ENCODE data around the gene MPG.

Gene MPG

DNA sequence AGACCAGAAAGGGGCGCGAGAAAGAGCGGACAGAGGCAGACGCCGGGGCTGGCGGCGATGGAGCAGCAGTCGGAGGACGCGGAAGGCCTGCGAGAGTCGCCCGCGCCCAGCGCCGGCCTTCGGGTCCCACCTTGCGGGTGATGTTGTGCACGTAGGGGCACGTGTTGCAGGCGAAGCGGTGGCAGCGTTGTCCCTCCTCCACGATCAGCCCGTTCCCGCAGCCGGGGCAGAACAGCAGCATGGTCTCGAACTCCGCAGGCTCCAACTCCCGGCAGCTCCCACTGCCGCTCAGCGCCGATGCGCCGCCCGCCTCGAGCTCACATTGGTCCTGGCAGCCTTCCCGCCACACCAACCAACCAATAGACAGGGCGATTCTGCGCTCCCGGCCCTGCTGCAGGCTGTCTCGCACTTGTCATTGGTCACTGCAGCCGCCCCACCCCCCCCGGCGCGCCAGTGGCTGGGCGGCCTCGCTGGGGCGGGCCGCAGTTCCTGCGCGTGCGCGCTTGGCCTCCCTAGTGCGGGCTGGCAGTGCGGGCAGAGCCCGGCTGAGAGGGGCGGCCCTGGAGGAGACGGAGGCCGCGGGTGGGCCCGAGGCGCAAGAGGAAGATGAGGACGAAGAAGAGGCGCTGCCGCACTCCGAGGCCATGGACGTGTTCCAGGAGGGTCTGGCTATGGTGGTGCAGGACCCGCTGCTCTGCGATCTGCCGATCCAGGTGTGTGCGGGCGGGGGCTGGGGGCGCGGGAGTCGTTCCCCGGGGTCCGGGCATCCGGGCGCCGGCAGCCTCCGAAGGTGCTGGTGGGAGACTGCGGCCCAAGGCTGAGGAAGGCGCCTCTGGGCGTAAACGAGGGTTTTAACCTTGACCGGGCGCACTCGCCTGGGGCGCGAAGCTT lies 24.4 kb upstream of the MPG start, which contains the start of the genes POLR3K and SNRNP25:
POLR3K (minus strand) TSS at position 263 of the 891 bp plus-strand sequence; CDS start at position 241, 22 bp downstream.
SNRNP25 (plus strand) TSS at position 483 of the 891 bp plus-strand sequence; CDS start at position 672, 189 bp downstream.
- Histone ChIP-seq H3K4me2 (ENCODE audit: low read length) (peak within 1 kb of the TSS; percentile 91), H3K4me3 (ENCODE audit: low read depth, low read length) (peak within 1 kb of the TSS; percentile 84), H3K4ac (ENCODE audit: low read depth, low read length) (peak within 1 kb of the TSS; percentile 43), H2BK5ac (ENCODE audit: low read depth, low read length, poor library complexity) (peak within 1 kb of the TSS; percentile 57), H4K8ac (ENCODE audit: low read depth, low read length) (peak within 1 kb of the TSS; percentile 97), H2AK5ac (ENCODE audit: low read length) (no peak within 1 kb of the TSS), H3K4me1 (ENCODE audit: control insufficient read depth in 1 of 2, insufficient read depth in 2 of 2, low read length in 2 of 2) (peaks cover 3 to 6% of the 10 kb centered on the region in 2 experiments), H3K23ac (ENCODE audit: low read length) (no peak within 1 kb of the TSS), H2AFZ (ENCODE audit: insufficient read depth, low read length, poor library complexity) (peak within 1 kb of the TSS; percentile 96), H4K91ac (ENCODE audit: low read depth, low read length) (peak within 1 kb of the TSS; percentile 74), H2BK120ac (ENCODE audit: insufficient read depth, low read length, poor library complexity) (peak within 1 kb of the TSS; percentile 47), H2BK12ac (ENCODE audit: low read length) (no peak within 1 kb of the TSS), H3K9me3 (ENCODE audit: insufficient read depth, low read depth, low read length) (no peaks in the 10 kb centered on the region), H3K14ac (ENCODE audit: low read length) (peak within 1 kb of the TSS; percentile 94), H3K18ac (ENCODE audit: low read length) (peak within 1 kb of the TSS; percentile 55), H3K9ac (ENCODE audit: low read length) (peak within 1 kb of the TSS; percentile 67), H3K36me3 (ENCODE audit: control insufficient read depth in 1 of 2, insufficient read depth in 2 of 2, low read length in 2 of 2) (peaks cover 41% of the 10 kb centered on the region in 2 experiments), H4K12ac (ENCODE audit: low read depth, low read length) (peak within 1 kb of the TSS; percentile 92), H3K27me3 (ENCODE audit: insufficient read depth, low read length) (no peaks in the 10 kb centered on the region), H3K27ac (ENCODE audit: low read depth, low read length) (peak within 1 kb of the TSS; percentile 31), H3K79me1 (ENCODE audit: low read length) (peaks cover 8% of the 10 kb centered on the region), H3K79me2 (ENCODE audit: control insufficient read depth, insufficient read depth, low read length, poor library complexity) (peaks cover 3% of the 10 kb centered on the region)
- no CpG with 5 or more reads among the region's 91 CpGs for WGBS (ENCODE audit: extremely low coverage, insufficient coverage, insufficient read length)
- DNase-seq, result peak; percentile 98

- Histone ChIP-seq H4K8ac (ENCODE audit: low read depth, low read length) (peak overlapping the region; percentile 97), H3K36me3 (ENCODE audit: control insufficient read depth in 1 of 2, insufficient read depth in 2 of 2, low read length in 2 of 2) (peaks cover 47% of the 10 kb centered on the region in 2 experiments), H2BK12ac (ENCODE audit: low read length) (no peak overlapping the region), H4K91ac (ENCODE audit: low read depth, low read length) (peak overlapping the region; percentile 74), H3K9ac (ENCODE audit: low read length) (peak overlapping the region; percentile 67), H3K79me2 (ENCODE audit: control insufficient read depth, insufficient read depth, low read length, poor library complexity) (peaks cover 3% of the 10 kb centered on the region), H4K12ac (ENCODE audit: low read depth, low read length) (peak overlapping the region; percentile 92), H3K9me3 (ENCODE audit: insufficient read depth, low read depth, low read length) (no peaks in the 10 kb centered on the region), H3K4me1 (ENCODE audit: control insufficient read depth in 1 of 2, insufficient read depth in 2 of 2, low read length in 2 of 2) (peaks cover 3 to 6% of the 10 kb centered on the region in 2 experiments), H3K27me3 (ENCODE audit: insufficient read depth, low read length) (no peaks in the 10 kb centered on the region), H3K23ac (ENCODE audit: low read length) (no peak overlapping the region), H3K79me1 (ENCODE audit: low read length) (peaks cover 8% of the 10 kb centered on the region), H3K4ac (ENCODE audit: low read depth, low read length) (peak overlapping the region; percentile 43), H3K4me3 (ENCODE audit: low read depth, low read length) (peak overlapping the region; percentile 78), H2BK5ac (ENCODE audit: low read depth, low read length, poor library complexity) (peak overlapping the region; percentile 57), H2AK5ac (ENCODE audit: low read length) (no peak overlapping the region), H2AFZ (ENCODE audit: insufficient read depth, low read length, poor library complexity) (peak overlapping the region; percentile 96), H3K18ac (ENCODE audit: low read length) (peak overlapping the region; percentile 55), H3K14ac (ENCODE audit: low read length) (peak overlapping the region; percentile 94), H3K4me2 (ENCODE audit: low read length) (peak overlapping the region; percentile 91), H3K27ac (ENCODE audit: low read depth, low read length) (peak overlapping the region; percentile 14), H2BK120ac (ENCODE audit: insufficient read depth, low read length, poor library complexity) (peak overlapping the region; percentile 47)
- no CpG with 5 or more reads among the region's 12 CpGs for WGBS (ENCODE audit: extremely low coverage, insufficient coverage, insufficient read length)
- DNase-seq, result no peak
These were observed 23.8 kb upstream of the MPG start for GRCh38 chr16:54237-54581.

DNA sequence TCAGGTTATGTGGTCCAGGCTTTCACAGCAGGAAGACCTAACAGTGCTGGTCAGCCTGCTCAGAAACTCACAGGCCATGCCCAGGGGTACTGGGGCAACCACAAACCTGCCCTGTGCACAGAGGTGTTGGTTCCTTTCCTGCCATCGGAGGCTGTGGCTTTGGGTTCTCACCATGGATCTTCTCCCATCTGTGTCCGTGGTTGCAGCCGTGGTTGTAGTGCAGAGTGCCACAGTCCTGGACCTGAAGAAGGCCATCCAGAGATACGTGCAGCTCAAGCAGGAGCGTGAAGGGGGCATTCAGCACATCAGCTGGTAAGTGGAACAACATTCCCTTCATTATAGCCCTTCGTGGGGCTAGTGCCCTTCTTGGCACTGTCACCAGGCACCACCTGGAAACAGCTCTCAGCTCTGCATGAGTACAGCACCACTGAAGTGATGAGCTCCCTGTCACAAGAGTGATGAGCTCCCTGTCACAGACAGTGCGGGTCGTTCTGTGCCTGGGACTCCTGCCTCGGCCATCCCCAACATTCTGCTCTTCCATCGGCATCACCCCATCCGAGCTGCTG lies 22.4 kb upstream of the MPG start:
- no peak overlapping the region for H3K18ac ChIP-seq (ENCODE audit: low read length)
- peaks cover 3% of the 10 kb centered on the region for H3K79me2 ChIP-seq (ENCODE audit: control insufficient read depth, insufficient read depth, low read length, poor library complexity)
- no peak overlapping the region for H4K12ac ChIP-seq (ENCODE audit: low read depth, low read length)
- no peak overlapping the region for H3K4me3 ChIP-seq (ENCODE audit: low read depth, low read length)
- H3K14ac ChIP-seq (ENCODE audit: low read length), result no peak overlapping the region
- H3K36me3 ChIP-seq (ENCODE audit: control insufficient read depth in 1 of 2, insufficient read depth in 2 of 2, low read length in 2 of 2), result peaks cover 55 to 60% of the 10 kb centered on the region in 2 experiments
- H3K4me1 ChIP-seq (ENCODE audit: control insufficient read depth in 1 of 2, insufficient read depth in 2 of 2, low read length in 2 of 2), result peaks cover 3 to 6% of the 10 kb centered on the region in 2 experiments
- H2BK12ac ChIP-seq (ENCODE audit: low read length), result no peak overlapping the region
- H2AK5ac ChIP-seq (ENCODE audit: low read length), result no peak overlapping the region
- H3K4me2 ChIP-seq (ENCODE audit: low read length), result no peak overlapping the region
- no peak overlapping the region for H4K8ac ChIP-seq (ENCODE audit: low read depth, low read length)
- H3K9me3 ChIP-seq (ENCODE audit: insufficient read depth, low read depth, low read length), result no peaks in the 10 kb centered on the region
- peaks cover 8% of the 10 kb centered on the region for H3K79me1 ChIP-seq (ENCODE audit: low read length)
- no peak overlapping the region for H2AFZ ChIP-seq (ENCODE audit: insufficient read depth, low read length, poor library complexity)
- H2BK5ac ChIP-seq (ENCODE audit: low read depth, low read length, poor library complexity), result no peak overlapping the region
- no peak overlapping the region for H2BK120ac ChIP-seq (ENCODE audit: insufficient read depth, low read length, poor library complexity)
- WGBS (ENCODE audit: extremely low coverage, insufficient coverage, insufficient read length), result no CpG with 5 or more reads among the region's 11 CpGs
- no peak overlapping the region for H3K27ac ChIP-seq (ENCODE audit: low read depth, low read length)
- no peak overlapping the region for H3K4ac ChIP-seq (ENCODE audit: low read depth, low read length)
- H3K9ac ChIP-seq (ENCODE audit: low read length), result no peak overlapping the region
- DNase-seq, result no peak
- H4K91ac ChIP-seq (ENCODE audit: low read depth, low read length), result no peak overlapping the region
- H3K23ac ChIP-seq (ENCODE audit: low read length), result no peak overlapping the region
- H3K27me3 ChIP-seq (ENCODE audit: insufficient read depth, low read length), result no peaks in the 10 kb centered on the region

GRCh38 chr16:56231-56927 lies 21.6 kb upstream of the MPG start:
- H2AK5ac ChIP-seq (ENCODE audit: low read length), result no peak overlapping the region
- H3K23ac ChIP-seq (ENCODE audit: low read length), result no peak overlapping the region
- H3K4me1 ChIP-seq (ENCODE audit: control insufficient read depth in 1 of 2, insufficient read depth in 2 of 2, low read length in 2 of 2), result peaks cover 3 to 6% of the 10 kb centered on the region in 2 experiments
- no peak overlapping the region for H4K12ac ChIP-seq (ENCODE audit: low read depth, low read length)
- no peak overlapping the region for H2AFZ ChIP-seq (ENCODE audit: insufficient read depth, low read length, poor library complexity)
- H2BK5ac ChIP-seq (ENCODE audit: low read depth, low read length, poor library complexity), result no peak overlapping the region
- no peak overlapping the region for H4K8ac ChIP-seq (ENCODE audit: low read depth, low read length)
- peaks cover 3% of the 10 kb centered on the region for H3K79me2 ChIP-seq (ENCODE audit: control insufficient read depth, insufficient read depth, low read length, poor library complexity)
- no peak overlapping the region for H3K14ac ChIP-seq (ENCODE audit: low read length)
- H3K36me3 ChIP-seq (ENCODE audit: control insufficient read depth in 1 of 2, insufficient read depth in 2 of 2, low read length in 2 of 2), result peaks cover 59 to 64% of the 10 kb centered on the region in 2 experiments
- H3K4me2 ChIP-seq (ENCODE audit: low read length), result no peak overlapping the region
- DNase-seq, result peak; percentile 81 to 87
- H3K9ac ChIP-seq (ENCODE audit: low read length), result no peak overlapping the region
- no peak overlapping the region for H2BK12ac ChIP-seq (ENCODE audit: low read length)
- no peak overlapping the region for H4K91ac ChIP-seq (ENCODE audit: low read depth, low read length)
- no peaks in the 10 kb centered on the region for H3K27me3 ChIP-seq (ENCODE audit: insufficient read depth, low read length)
- no peaks in the 10 kb centered on the region for H3K9me3 ChIP-seq (ENCODE audit: insufficient read depth, low read depth, low read length)
- H3K4ac ChIP-seq (ENCODE audit: low read depth, low read length), result no peak overlapping the region
- H3K18ac ChIP-seq (ENCODE audit: low read length), result no peak overlapping the region
- no CpG with 5 or more reads among the region's 17 CpGs for WGBS (ENCODE audit: extremely low coverage, insufficient coverage, insufficient read length)
- peaks cover 8% of the 10 kb centered on the region for H3K79me1 ChIP-seq (ENCODE audit: low read length)
- no peak overlapping the region for H2BK120ac ChIP-seq (ENCODE audit: insufficient read depth, low read length, poor library complexity)
- no peak overlapping the region for H3K27ac ChIP-seq (ENCODE audit: low read depth, low read length)
- H3K4me3 ChIP-seq (ENCODE audit: low read depth, low read length), result no peak overlapping the region
